ENCODE results near the gene OXLD1.

- TF ChIP-seq CTCF (optimal IDR thresholded peaks at IDR 0.05 in 1 of 3, IDR thresholded peaks at IDR 0.05 in 1 of 3, conservative IDR thresholded peaks at IDR 0.05 in 1 of 3; ENCODE audit: extremely low read depth in 1 of 3, insufficient read depth in 2 of 3, low read length in 3 of 3) (no peak), EZH2 (IDR thresholded peaks at IDR 0.05; ENCODE audit: low read length) (no peak)
Measured at GRCh38 chr17:81708739-81709185, 42.4 kb upstream of the OXLD1 start.

Data from keratinocyte (primary cell).